Left ventricle myocardium inferior (tissue), 1 donor: ENCODE measurements around the gene PGGHG. TPM values are rescaled to one million over a fixed set of nuclear protein-coding genes. Genes with fewer than 3 reads are reported as not detected.
A peak's percentile ranks its signal among the peaks of the same experiment; 100 is the strongest.

Experiments used
- DNase-seq: peaks from one replicate; pipeline ENCODE4 v3.0.0-alpha.2; 2020
- H3K27ac ChIP-seq: fragments of 200-600 bp; replicated peaks from 2 replicates; pipeline ENCODE4 v1.8.0; 2021
- H3K27me3 ChIP-seq: fragments of 200-600 bp; 2 replicates; pipeline ENCODE4 v1.8.0; 2021; ENCODE audit warnings: low read depth
- H3K36me3 ChIP-seq: fragments of 200-600 bp; 2 replicates; pipeline ENCODE4 v1.8.0; 2021
- H3K4me1 ChIP-seq: fragments of 200-600 bp; 2 replicates; pipeline ENCODE4 v1.8.0; 2021
- H3K4me3 ChIP-seq: fragments of 200-600 bp; 2 replicates; pipeline ENCODE4 v1.8.0; 2021; ENCODE audit warnings: mild to moderate bottlenecking, moderate library complexity
- H3K9me3 ChIP-seq: fragments of 200-600 bp; replicated peaks from 2 replicates; pipeline ENCODE4 v1.8.0; 2021
- intact Hi-C: fragments of 100-400 bp; cut with micrococcal nuclease; formaldehyde crosslinking; loops from one replicate; pipeline ENCODE4 v1.11.0; 2022
- total RNA-seq: library from RNA; stranded (reverse); fragmentation: NEBNext Ultra II Directional; extraction: Animal tissue kit (Norgen Biotek cat#: 25700); gene quantifications from one replicate; pipeline ENCODE4 v1.2.1, GENCODE V29; 2021
- TF ChIP-seq, protein P1 (sequence below): fragments of 200-600 bp; IDR thresholded peaks from 2 replicates; pipeline ENCODE4 v1.8.0; 2021; ENCODE audit warnings: antibody characterized with exemption, mild to moderate bottlenecking, borderline replicate concordance
- donor health status: DM: no; HTN: yes; CAD: no; lungs with severe emphysema.

Gene PGGHG
- total RNA-seq, 1 donor from 2014 or later: 7.2 TPM

DNA sequence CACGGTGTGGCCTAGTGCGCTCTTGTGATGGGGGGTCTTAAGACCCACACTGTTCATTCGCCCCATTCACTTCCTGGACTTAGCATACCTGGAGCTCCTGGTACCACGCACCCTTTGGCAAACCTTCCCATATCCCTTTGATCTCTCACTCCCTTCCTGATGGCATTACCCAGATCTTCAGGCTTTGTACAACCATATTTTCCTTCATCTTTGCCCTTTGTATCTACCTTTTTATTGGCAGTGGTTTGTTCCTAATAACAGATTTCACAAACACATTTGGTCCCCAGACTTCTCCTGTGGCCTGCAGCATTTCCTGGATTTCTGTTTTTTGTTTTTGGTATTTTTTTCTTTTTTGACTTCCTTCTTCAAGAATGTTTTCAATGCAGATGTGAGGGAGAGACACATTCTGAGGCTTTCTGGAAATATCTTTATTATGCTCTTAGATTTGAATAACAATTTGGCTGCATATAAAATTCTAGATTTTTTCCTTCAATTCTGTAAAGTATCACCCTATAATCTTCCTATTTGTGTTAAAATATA, 47.8 kb downstream of the PGGHG start:
- peak overlapping the region; percentile 84 for H3K27ac ChIP-seq
- intact Hi-C loops: no loop called here
- TF ChIP-seq, protein P1, sequence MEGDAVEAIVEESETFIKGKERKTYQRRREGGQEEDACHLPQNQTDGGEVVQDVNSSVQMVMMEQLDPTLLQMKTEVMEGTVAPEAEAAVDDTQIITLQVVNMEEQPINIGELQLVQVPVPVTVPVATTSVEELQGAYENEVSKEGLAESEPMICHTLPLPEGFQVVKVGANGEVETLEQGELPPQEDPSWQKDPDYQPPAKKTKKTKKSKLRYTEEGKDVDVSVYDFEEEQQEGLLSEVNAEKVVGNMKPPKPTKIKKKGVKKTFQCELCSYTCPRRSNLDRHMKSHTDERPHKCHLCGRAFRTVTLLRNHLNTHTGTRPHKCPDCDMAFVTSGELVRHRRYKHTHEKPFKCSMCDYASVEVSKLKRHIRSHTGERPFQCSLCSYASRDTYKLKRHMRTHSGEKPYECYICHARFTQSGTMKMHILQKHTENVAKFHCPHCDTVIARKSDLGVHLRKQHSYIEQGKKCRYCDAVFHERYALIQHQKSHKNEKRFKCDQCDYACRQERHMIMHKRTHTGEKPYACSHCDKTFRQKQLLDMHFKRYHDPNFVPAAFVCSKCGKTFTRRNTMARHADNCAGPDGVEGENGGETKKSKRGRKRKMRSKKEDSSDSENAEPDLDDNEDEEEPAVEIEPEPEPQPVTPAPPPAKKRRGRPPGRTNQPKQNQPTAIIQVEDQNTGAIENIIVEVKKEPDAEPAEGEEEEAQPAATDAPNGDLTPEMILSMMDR: no peak
- no peaks in the 10 kb centered on the region for H3K9me3 ChIP-seq
- H3K27me3 ChIP-seq: no peaks in the 10 kb centered on the region
- H3K36me3 ChIP-seq: no peaks in the 10 kb centered on the region
- DNase-seq: no peak
- H3K4me1 ChIP-seq: peaks cover 24% of the 10 kb centered on the region
- H3K4me3 ChIP-seq: no peak overlapping the region

DNA sequence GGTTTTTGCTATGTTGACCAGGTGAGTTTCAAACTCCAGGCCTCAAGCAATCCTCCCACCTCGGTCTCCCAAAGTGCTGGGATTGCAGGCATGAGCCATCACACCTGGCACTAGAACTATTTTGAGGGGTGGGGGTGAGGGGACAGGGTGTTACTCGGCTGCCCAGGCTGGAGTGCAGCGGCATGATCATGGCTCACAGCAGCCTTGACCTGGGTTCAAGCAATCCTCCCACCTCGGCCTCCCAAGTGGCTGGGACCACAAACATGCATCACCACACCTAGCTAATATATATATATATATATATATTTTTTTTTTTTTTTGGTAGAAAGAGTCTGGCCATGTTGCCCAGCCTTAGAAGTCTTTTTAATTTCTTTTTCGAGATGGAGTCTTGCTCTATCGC, 48.8 kb downstream of the PGGHG start:
- Histone ChIP-seq H3K27ac (peak overlapping the region; percentile 84), H3K9me3 (no peaks in the 10 kb centered on the region), H3K27me3 (no peaks in the 10 kb centered on the region), H3K4me1 (peaks cover 31% of the 10 kb centered on the region), H3K4me3 (no peak overlapping the region), H3K36me3 (no peaks in the 10 kb centered on the region)
- intact Hi-C loops: no loop called here
- no peak for DNase-seq
- TF ChIP-seq, protein P1: no peak

DNA sequence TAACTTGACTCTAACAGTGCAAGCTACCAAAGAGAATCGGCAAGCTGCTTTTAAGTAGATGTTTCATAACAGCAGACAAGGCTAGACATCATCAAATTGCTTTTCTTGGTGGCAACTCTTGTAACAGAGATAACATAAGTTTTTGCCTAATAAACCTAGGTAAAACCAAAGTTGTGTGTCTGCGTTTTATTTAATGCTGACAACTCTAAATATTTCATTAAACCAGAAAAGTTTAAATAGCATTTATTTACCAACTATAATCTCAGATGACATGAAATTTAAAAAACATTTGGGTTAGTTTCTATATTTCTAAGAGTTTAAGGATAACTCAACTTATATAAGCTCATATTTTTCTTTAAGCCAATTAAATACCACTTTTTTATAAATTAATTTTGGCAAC, 51.0 kb downstream of the PGGHG start:
- TF ChIP-seq, protein P1: no peak
- H3K27me3 ChIP-seq: no peaks in the 10 kb centered on the region
- no peak for DNase-seq
- no peaks in the 10 kb centered on the region for H3K9me3 ChIP-seq
- H3K4me1 ChIP-seq: peaks cover 30% of the 10 kb centered on the region
- intact Hi-C loops: no loop called here
- H3K27ac ChIP-seq: no peak overlapping the region
- no peaks in the 10 kb centered on the region for H3K36me3 ChIP-seq
- H3K4me3 ChIP-seq: no peak overlapping the region

DNA sequence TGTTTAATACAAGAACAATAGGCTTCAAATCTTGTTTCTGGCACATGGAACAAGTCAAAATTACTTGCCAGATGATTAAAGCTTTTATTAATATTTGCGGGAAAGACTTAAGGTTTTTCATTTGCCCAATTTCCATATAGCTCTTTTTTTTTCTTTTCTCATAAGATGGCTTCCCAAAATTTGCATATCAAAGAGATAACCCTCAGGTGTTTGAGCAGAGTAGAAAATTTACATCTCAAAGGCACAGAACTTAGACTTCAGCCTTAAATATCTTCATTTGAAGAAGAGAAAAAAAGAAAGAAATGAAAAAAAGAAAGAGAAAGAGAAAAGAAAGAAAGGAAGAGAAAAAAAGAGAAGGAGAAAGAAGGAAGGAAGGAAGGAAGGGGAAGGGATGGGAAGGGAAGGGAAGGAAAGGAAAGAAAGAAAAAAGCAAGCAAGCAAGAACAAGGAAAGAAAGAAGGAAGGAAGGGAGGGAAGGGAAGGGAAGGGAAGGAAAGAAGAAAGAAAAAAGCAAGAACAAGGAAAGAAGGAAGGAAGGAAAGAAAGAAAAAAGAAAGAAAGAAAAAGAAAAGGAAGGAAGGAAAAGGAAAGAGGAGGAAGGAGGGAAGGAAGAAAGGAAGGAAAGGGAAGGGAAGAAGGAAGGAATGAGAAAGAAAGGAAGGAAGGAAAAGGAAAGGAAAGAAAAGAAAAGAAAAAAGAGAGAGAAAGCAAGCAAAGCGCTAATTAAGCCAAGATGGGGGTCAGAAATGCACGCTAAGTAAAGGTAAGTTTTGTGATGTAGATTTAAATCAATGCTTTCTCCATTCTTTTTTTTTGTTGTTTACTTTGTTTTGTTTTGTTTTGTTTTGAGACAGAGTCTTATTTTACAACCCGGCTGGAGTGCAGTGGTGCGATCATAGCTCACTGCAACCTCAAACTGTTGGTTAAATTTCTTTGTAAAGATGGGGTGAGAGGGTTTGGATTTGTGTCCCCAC, 51.9 kb downstream of the PGGHG start:
- Histone ChIP-seq H3K4me1 (peaks cover 21% of the 10 kb centered on the region), H3K27ac (peak overlapping the region; percentile 65), H3K36me3 (no peaks in the 10 kb centered on the region), H3K4me3 (no peak overlapping the region), H3K27me3 (no peaks in the 10 kb centered on the region), H3K9me3 (no peaks in the 10 kb centered on the region)
- DNase-seq: no peak
- TF ChIP-seq, protein P1: no peak
- intact Hi-C loops: no loop called here

DNA sequence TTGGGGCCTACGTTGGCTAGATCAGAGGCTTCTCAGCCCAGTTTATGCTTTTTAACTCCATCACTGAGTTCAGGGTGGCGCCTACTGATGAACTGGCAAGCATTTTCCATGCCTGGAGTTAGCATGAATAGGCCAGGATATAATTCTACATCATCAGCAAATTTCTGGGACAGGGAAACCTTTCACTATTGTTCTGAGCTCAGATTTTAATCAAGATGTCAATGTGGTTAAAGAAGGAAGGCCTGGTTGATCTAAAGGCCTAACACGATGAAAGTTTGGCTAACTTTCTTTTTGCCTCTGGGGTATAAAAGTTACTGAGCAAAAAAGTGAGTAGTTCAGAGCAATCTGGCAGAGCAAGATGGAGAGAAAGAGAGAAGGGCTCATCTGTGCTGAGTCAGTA, 53.4 kb downstream of the PGGHG start:
- H3K27me3 ChIP-seq: no peaks in the 10 kb centered on the region
- H3K4me3 ChIP-seq: no peak overlapping the region
- H3K36me3 ChIP-seq: no peaks in the 10 kb centered on the region
- intact Hi-C loops: no loop called here
- H3K4me1 ChIP-seq: peaks cover 6% of the 10 kb centered on the region
- peak overlapping the region; percentile 65 for H3K27ac ChIP-seq
- TF ChIP-seq, protein P1: no peak
- DNase-seq: no peak
- H3K9me3 ChIP-seq: no peaks in the 10 kb centered on the region
